Measurements from ENCODE around the gene NF2. TPM values are rescaled to one million over a fixed set of nuclear protein-coding genes. Genes with fewer than 3 reads are reported as not detected.

The NF2 gene
- polyA plus RNA-seq, 3 donors, result 7.7 to 15.5 (median 8.4) TPM

DNA sequence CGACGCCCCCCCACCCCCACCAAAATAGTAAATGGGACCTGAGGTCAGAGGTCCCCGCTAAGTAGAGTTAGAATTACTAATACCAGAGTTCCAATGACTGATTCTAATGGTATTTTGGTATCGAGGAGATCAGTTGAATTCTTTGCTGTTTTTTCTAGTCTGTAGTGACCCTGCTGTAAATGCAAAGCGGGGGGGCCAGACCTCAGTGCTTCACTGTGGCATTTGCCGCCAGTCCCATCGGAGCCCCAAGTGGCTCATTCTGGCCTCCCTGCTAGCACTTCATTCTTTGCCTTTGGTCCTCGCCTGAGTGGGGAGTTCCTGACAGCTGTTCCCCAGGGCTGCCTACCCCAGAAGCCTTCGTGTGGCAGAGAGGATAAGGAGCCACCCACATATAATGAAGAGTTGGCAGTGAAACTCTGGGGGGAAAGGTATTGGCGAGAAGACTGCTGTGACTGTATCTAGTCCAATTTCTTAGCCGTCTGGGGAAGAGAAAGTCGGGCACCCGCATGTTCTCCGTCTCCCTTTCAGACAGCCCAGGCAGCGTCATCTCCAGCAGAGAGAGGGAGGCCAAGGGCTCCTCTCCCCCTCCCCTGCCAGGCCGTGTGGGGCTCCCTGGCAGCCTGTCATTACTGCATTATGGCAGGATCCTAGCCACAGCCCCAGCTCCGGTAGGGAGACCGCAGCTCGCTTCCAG is 96.9 kb downstream of the NF2 start:
- no peak overlapping the region for H3K4me3 Mint-ChIP-seq
- DNase-seq, result no peak
- no peak overlapping the region for H3K4me2 ChIP-seq (replicated peaks; ENCODE audit: extremely low read depth, low read length, poor library complexity, severe bottlenecking)
- H3K27ac Mint-ChIP-seq, result no peak overlapping the region
- peaks cover 9% of the 10 kb centered on the region for H4K20me1 ChIP-seq (ENCODE audit: insufficient read depth, low read length)
- H3K27me3 ChIP-seq (ENCODE audit: control insufficient read depth in 2 of 2, insufficient read depth in 2 of 2, low read length in 2 of 2), result peaks cover 0 to 9% of the 10 kb centered on the region in 2 donors
- 77% methylated on average over 7 of the region's 19 CpGs for WGBS (ENCODE audit: insufficient coverage)
- peaks cover 4 to 22% (median 10%) of the 10 kb centered on the region in 3 donors for H3K27me3 Mint-ChIP-seq (ENCODE audit: low read depth in 3 of 3)
- intact Hi-C loops (cut with micrococcal nuclease), result no loop called here
- H3K36me3 Mint-ChIP-seq, result peaks cover 23 to 30% of the 10 kb centered on the region in 2 donors
- H3K4me3 ChIP-seq (replicated peaks in 1 of 3; ENCODE audit: low read depth in 2 of 3, low read length in 3 of 3), result no peak overlapping the region
- H3K36me3 ChIP-seq (replicated peaks in 1 of 2; ENCODE audit: control insufficient read depth in 1 of 2, insufficient read depth in 2 of 2, low read length in 2 of 2), result peaks cover 20 to 25% of the 10 kb centered on the region in 2 donors
- H3K9me3 Mint-ChIP-seq, result peaks cover 0 to 1% (median 0%) of the 10 kb centered on the region in 7 donors
- H2AFZ ChIP-seq (ENCODE audit: insufficient read depth, low read depth, low read length, poor library complexity, severe bottlenecking), result no peak overlapping the region
- H3K4me1 Mint-ChIP-seq, result peaks cover 19% of the 10 kb centered on the region
- TF ChIP-seq, protein P1, sequence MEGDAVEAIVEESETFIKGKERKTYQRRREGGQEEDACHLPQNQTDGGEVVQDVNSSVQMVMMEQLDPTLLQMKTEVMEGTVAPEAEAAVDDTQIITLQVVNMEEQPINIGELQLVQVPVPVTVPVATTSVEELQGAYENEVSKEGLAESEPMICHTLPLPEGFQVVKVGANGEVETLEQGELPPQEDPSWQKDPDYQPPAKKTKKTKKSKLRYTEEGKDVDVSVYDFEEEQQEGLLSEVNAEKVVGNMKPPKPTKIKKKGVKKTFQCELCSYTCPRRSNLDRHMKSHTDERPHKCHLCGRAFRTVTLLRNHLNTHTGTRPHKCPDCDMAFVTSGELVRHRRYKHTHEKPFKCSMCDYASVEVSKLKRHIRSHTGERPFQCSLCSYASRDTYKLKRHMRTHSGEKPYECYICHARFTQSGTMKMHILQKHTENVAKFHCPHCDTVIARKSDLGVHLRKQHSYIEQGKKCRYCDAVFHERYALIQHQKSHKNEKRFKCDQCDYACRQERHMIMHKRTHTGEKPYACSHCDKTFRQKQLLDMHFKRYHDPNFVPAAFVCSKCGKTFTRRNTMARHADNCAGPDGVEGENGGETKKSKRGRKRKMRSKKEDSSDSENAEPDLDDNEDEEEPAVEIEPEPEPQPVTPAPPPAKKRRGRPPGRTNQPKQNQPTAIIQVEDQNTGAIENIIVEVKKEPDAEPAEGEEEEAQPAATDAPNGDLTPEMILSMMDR (IDR thresholded peaks at IDR 0.05), result no peak
- H3K27ac ChIP-seq (ENCODE audit: low read depth in 1 of 2, low read length in 2 of 2), result no peak overlapping the region
- H3K9ac ChIP-seq (ENCODE audit: insufficient read depth, low read length, poor library complexity, severe bottlenecking), result no peak overlapping the region
- no peaks in the 10 kb centered on the region for H3K79me2 ChIP-seq (ENCODE audit: insufficient read depth, low read length)
- peaks cover 7 to 14% of the 10 kb centered on the region in 2 donors for H3K4me1 ChIP-seq (ENCODE audit: control insufficient read depth in 1 of 2, insufficient read depth in 2 of 2, low read length in 2 of 2)
- H3K9me3 ChIP-seq (replicated peaks in 1 of 2; ENCODE audit: control insufficient read depth in 1 of 2, insufficient read depth in 1 of 2, low read length in 2 of 2), result no peaks in the 10 kb centered on the region

DNA sequence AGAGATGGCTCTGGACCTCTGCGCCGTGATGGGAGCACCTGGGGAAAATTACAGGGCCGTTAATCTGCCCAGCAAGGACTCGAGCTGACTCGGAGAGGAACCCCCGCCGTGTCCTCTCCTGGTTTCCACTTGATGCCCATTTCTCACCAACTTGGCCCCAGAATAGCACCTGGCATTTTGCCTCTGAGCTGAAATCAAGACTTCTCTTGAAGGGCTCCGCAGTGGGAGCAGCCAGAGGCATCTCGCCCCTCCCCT is 97.4 kb downstream of the NF2 start:
- Histone ChIP-seq H2AFZ (ENCODE audit: insufficient read depth, low read depth, low read length, poor library complexity, severe bottlenecking) (no peak overlapping the region), H3K9ac (ENCODE audit: insufficient read depth, low read length, poor library complexity, severe bottlenecking) (no peak overlapping the region), H3K4me3 (replicated peaks in 1 of 3; ENCODE audit: low read depth in 2 of 3, low read length in 3 of 3) (no peak overlapping the region), H4K20me1 (ENCODE audit: insufficient read depth, low read length) (peaks cover 9% of the 10 kb centered on the region), H3K4me1 (ENCODE audit: control insufficient read depth in 1 of 2, insufficient read depth in 2 of 2, low read length in 2 of 2) (peaks cover 7 to 14% of the 10 kb centered on the region in 2 donors), H3K9me3 (replicated peaks in 1 of 2; ENCODE audit: control insufficient read depth in 1 of 2, insufficient read depth in 1 of 2, low read length in 2 of 2) (no peaks in the 10 kb centered on the region), H3K27ac (ENCODE audit: low read depth in 1 of 2, low read length in 2 of 2) (no peak overlapping the region), H3K27me3 (ENCODE audit: control insufficient read depth in 2 of 2, insufficient read depth in 2 of 2, low read length in 2 of 2) (peaks cover 0 to 9% of the 10 kb centered on the region in 2 donors), H3K36me3 (replicated peaks in 1 of 2; ENCODE audit: control insufficient read depth in 1 of 2, insufficient read depth in 2 of 2, low read length in 2 of 2) (peaks cover 15 to 20% of the 10 kb centered on the region in 2 donors), H3K4me2 (replicated peaks; ENCODE audit: extremely low read depth, low read length, poor library complexity, severe bottlenecking) (no peak overlapping the region), H3K79me2 (ENCODE audit: insufficient read depth, low read length) (no peaks in the 10 kb centered on the region)
- H3K4me3 Mint-ChIP-seq, result no peak overlapping the region
- peaks cover 19% of the 10 kb centered on the region for H3K4me1 Mint-ChIP-seq
- no peak for DNase-seq
- 56% methylated on average over 7 of the region's 9 CpGs for WGBS (ENCODE audit: insufficient coverage)
- TF ChIP-seq, protein P1 (IDR thresholded peaks at IDR 0.05), result no peak
- H3K36me3 Mint-ChIP-seq, result peaks cover 18 to 26% of the 10 kb centered on the region in 2 donors
- H3K27ac Mint-ChIP-seq, result no peak overlapping the region
- H3K27me3 Mint-ChIP-seq (ENCODE audit: low read depth in 3 of 3), result peaks cover 4 to 22% (median 8%) of the 10 kb centered on the region in 3 donors
- peaks cover 0 to 1% (median 0%) of the 10 kb centered on the region in 7 donors for H3K9me3 Mint-ChIP-seq
- intact Hi-C loops (cut with micrococcal nuclease), result no loop called here
